NB4 (cell line): ENCODE measurements around the gene BST1.

Experiments used
- CTCF ChIP-seq: IDR thresholded peaks from one replicate; pipeline ENCODE4 v1.5.1; 2012; ENCODE audit warnings: low read depth, low read length
- POLR2A ChIP-seq: IDR thresholded peaks from 2 replicates; pipeline ENCODE4 v1.6.1; 2011; ENCODE audit warnings: mild to moderate bottlenecking; ENCODE audit not compliant: insufficient read length; ENCODE audit errors: extremely low read depth

- no peak for TF ChIP-seq POLR2A
- no peak for TF ChIP-seq CTCF
Measured at GRCh38 chr4:15676039-15676438, 26.8 kb upstream of the BST1 start.
